Prostate gland (tissue), 2 donors: ENCODE results near the gene TCF4.

Source experiments
- POLR2A ChIP-seq: fragments of 450-650 bp; IDR thresholded peaks from one replicate; pipeline ENCODE4 v1.6.1; 2016; ENCODE audit warnings: antibody characterized with exemption, mild to moderate bottlenecking
- POLR2AphosphoS5 ChIP-seq: sonication (generic); formaldehyde crosslinking; IDR thresholded peaks from one replicate; pipeline ENCODE4 v1.6.1; 2017; ENCODE audit warnings: antibody characterized with exemption
- TF ChIP-seq, protein P1 (sequence below), 4 experiments: fragments of 200-600 bp in 2 of 4; fragments of 450-650 bp in 2 of 4; sonication (generic) in 2 of 4; IDR thresholded peaks; 1 replicate in 3 of 4; 2 replicates in 1 of 4; pipeline ENCODE4 v1.5.1; 2016 to 2019; ENCODE audit warnings: antibody characterized with exemption in 4 of 4, mild to moderate bottlenecking in 2 of 4, moderate library complexity in 2 of 4

- TF ChIP-seq POLR2A (no peak), POLR2AphosphoS5 (no peak)
- TF ChIP-seq, protein P1, sequence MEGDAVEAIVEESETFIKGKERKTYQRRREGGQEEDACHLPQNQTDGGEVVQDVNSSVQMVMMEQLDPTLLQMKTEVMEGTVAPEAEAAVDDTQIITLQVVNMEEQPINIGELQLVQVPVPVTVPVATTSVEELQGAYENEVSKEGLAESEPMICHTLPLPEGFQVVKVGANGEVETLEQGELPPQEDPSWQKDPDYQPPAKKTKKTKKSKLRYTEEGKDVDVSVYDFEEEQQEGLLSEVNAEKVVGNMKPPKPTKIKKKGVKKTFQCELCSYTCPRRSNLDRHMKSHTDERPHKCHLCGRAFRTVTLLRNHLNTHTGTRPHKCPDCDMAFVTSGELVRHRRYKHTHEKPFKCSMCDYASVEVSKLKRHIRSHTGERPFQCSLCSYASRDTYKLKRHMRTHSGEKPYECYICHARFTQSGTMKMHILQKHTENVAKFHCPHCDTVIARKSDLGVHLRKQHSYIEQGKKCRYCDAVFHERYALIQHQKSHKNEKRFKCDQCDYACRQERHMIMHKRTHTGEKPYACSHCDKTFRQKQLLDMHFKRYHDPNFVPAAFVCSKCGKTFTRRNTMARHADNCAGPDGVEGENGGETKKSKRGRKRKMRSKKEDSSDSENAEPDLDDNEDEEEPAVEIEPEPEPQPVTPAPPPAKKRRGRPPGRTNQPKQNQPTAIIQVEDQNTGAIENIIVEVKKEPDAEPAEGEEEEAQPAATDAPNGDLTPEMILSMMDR (IDR thresholded peaks at IDR 0.05) = no peak
Observed at GRCh38 chr18:55265984-55266383, 322.0 kb downstream of the TCF4 start.
